ENCODE results near the gene CD248. TPM values are rescaled to one million over a fixed set of nuclear protein-coding genes. Genes with fewer than 3 reads are reported as not detected.
A peak's percentile ranks its signal among the peaks of the same experiment; 100 is the strongest.

The CD248 gene
- total RNA-seq, 1 experiment from 2014 or later = 2.6 TPM

- TF ChIP-seq PREB (CRISPR knock-in tag; IDR thresholded peaks at IDR 0.05; ENCODE audit: borderline replicate concordance) = no peak
- TF ChIP-seq GRHL2 (CRISPR knock-in tag; IDR thresholded peaks at IDR 0.05; ENCODE audit: insufficient replicate concordance, severe bottlenecking) = no peak
- TF ChIP-seq ZSCAN18 (CRISPR knock-in tag; IDR thresholded peaks at IDR 0.05) = no peak
Observed at GRCh38 chr11:66317322-66317722, 478 bp upstream of the CD248 start (continued).

GRCh38 chr11:66315921-66316811 is 678 bp downstream of the CD248 start:
- ChIA-PET POLR2A (interaction anchor here (0.5 to 1.2 kb wide), 8 partner anchors 16 to 1939 kb away, joined by 3 to 13 read pairs (median 4); partner anchors contain the start of gene SLC29A2), CTCF (interaction anchor here (0.5 to 3.4 kb wide), 18 partner anchors 11 to 362 kb away, joined by 3 to 31 read pairs (median 4); partner anchors contain the start of genes B4GAT1, MRPL11, RIN1 and TMEM151A)
- no peak for ATAC-seq
- H3K4me3 Mint-ChIP-seq = no peak overlapping the region
- DNase-seq (ENCODE audit: low spot score) = no peak
- H3K27me3 Mint-ChIP-seq (ENCODE audit: low read depth) = peaks cover 22% of the 10 kb centered on the region
- no peak overlapping the region; the same call in 1 of the 2 replicates for H3K27ac Mint-ChIP-seq
- peaks cover 20% of the 10 kb centered on the region for H3K36me3 Mint-ChIP-seq
- TF ChIP-seq USF1 (CRISPR knock-in tag; IDR thresholded peaks at IDR 0.05) (0 out of 2 replicates have a peak, but pooled peaks have one; percentile 27), ZNF219 (CRISPR knock-in tag; IDR thresholded peaks at IDR 0.05; ENCODE audit: borderline replicate concordance) (no peak)
- peaks cover 20% of the 10 kb centered on the region for H3K9me3 Mint-ChIP-seq
- peaks cover 26% of the 10 kb centered on the region for H3K4me1 Mint-ChIP-seq

- ATAC-seq = no peak
- no peak overlapping the region for H3K4me3 Mint-ChIP-seq
- ChIA-PET POLR2A (interaction anchor here (0.9 kb wide), 1 partner anchor 55 kb away, joined by 4 read pairs; no protein-coding TSS in a partner anchor), CTCF (interaction anchor here (0.9 to 3.4 kb wide), 3 partner anchors 13 to 33 kb away, joined by 3 to 31 read pairs (median 5); partner anchors contain the start of gene RIN1)
- TF ChIP-seq EMX1 (CRISPR knock-in tag; IDR thresholded peaks at IDR 0.05) (no peak), NR3C1 (CRISPR knock-in tag; conservative IDR thresholded peaks at IDR 0.05; ENCODE audit: low read depth) (no peak), ZNF423 (CRISPR knock-in tag; IDR thresholded peaks at IDR 0.05) (no peak), AFF4 (CRISPR knock-in tag; IDR thresholded peaks at IDR 0.05; ENCODE audit: borderline replicate concordance) (no peak)
- 0 out of 2 replicates have a peak overlapping the region, but pooled peaks have one; percentile 36 for H3K27ac Mint-ChIP-seq
- H3K9me3 Mint-ChIP-seq = peaks cover 20% of the 10 kb centered on the region
- H3K4me1 Mint-ChIP-seq = peaks cover 30% of the 10 kb centered on the region
- peaks cover 22% of the 10 kb centered on the region for H3K27me3 Mint-ChIP-seq (ENCODE audit: low read depth)
- DNase-seq (ENCODE audit: low spot score) = no peak
- peaks cover 20% of the 10 kb centered on the region for H3K36me3 Mint-ChIP-seq
Observed at GRCh38 chr11:66315498-66315885, 1.4 kb downstream of the CD248 start.
